K562 (cell line): ENCODE measurements around the gene RNF41. TPM values are rescaled to one million over a fixed set of nuclear protein-coding genes. Genes with fewer than 3 reads are reported as not detected.
A peak's percentile ranks its signal among the peaks of the same experiment; 100 is the strongest.

ENCODE experiments used
- ATF1 ChIP-seq, 2 experiments: fragments of 450-650 bp in 1 of 2; IDR thresholded peaks; 2 replicates each; pipeline ENCODE4 v1.6.1; 2016; ENCODE audit warnings: missing compliant biosample characterization in 1 of 2, missing genetic modification characterization in 1 of 2
- BCOR ChIP-seq: fragments of 450-650 bp; IDR thresholded peaks from 2 replicates; pipeline ENCODE4 v1.6.1; 2016
- BRD9 ChIP-seq: fragments of 450-650 bp; IDR thresholded peaks from 2 replicates; pipeline ENCODE4 v1.6.1; 2018; ENCODE audit warnings: low read depth; ENCODE audit not compliant: partially characterized antibody
- C11orf30 ChIP-seq: fragments of 450-650 bp; IDR thresholded peaks from 2 replicates; pipeline ENCODE4 v1.6.1; 2016; ENCODE audit warnings: low read depth, mild to moderate bottlenecking
- CBX5 ChIP-seq: IDR thresholded peaks from 2 replicates; pipeline ENCODE4 v1.6.1; 2014; ENCODE audit warnings: low read depth, borderline replicate concordance
- HDAC3 ChIP-seq: fragments of 450-650 bp; IDR thresholded peaks from 2 replicates; pipeline ENCODE4 v1.6.1; 2018; ENCODE audit warnings: borderline replicate concordance, mild to moderate bottlenecking, moderate library complexity; ENCODE audit not compliant: partially characterized antibody
- IRF1 ChIP-seq: sonication (generic); formaldehyde crosslinking; IDR thresholded peaks from 2 replicates; pipeline ENCODE4 v1.8.0; 2022; ENCODE audit warnings: missing genetic modification reagents, mild to moderate bottlenecking, borderline replicate concordance
- PRDM10 ChIP-seq: fragments of 450-650 bp; IDR thresholded peaks from 2 replicates; pipeline ENCODE4 v1.6.1; 2018; ENCODE audit not compliant: partially characterized antibody
- PREB ChIP-seq: sonication (generic); formaldehyde crosslinking; IDR thresholded peaks from 2 replicates; pipeline ENCODE4 v1.8.1; 2023; ENCODE audit warnings: mild to moderate bottlenecking, missing genetic modification reagents
- STAT5A ChIP-seq: IDR thresholded peaks from 2 replicates; pipeline ENCODE4 v1.6.1; 2012; ENCODE audit warnings: low read length, inconsistent platforms, borderline replicate concordance
- THAP12 ChIP-seq: fragments of 250-450 bp; sonication (Bioruptor Pico); IDR thresholded peaks from 2 replicates; pipeline ENCODE4 v1.9.0; 2021; ENCODE audit warnings: mild to moderate bottlenecking, inconsistent platforms
- U2AF1 ChIP-seq: fragments of 200-400 bp; formaldehyde crosslinking; optimal IDR thresholded peaks from 2 replicates; pipeline ENCODE3; 2017; ENCODE audit warnings: mild to moderate bottlenecking, low read depth, low read length, moderate library complexity
- XRCC5 ChIP-seq: fragments of 200-400 bp; formaldehyde crosslinking; IDR thresholded peaks from 2 replicates; pipeline ENCODE4 v1.6.1; 2017; ENCODE audit warnings: low read depth, mild to moderate bottlenecking, low read length
- ZBTB2 ChIP-seq: fragments of 450-650 bp; IDR thresholded peaks from 2 replicates; pipeline ENCODE4 v1.6.1; 2016; ENCODE audit warnings: antibody characterized with exemption
- ZNF280A ChIP-seq: fragments of 450-650 bp; IDR thresholded peaks from 2 replicates; pipeline ENCODE4 v1.6.1; 2018; ENCODE audit warnings: mild to moderate bottlenecking, low read depth; ENCODE audit not compliant: partially characterized antibody
- polyA plus RNA-seq, 8 experiments: library from polyadenylated mRNA; depleted of rRNA in 4 of 8; stranded (reverse) in 5 of 8; unstranded in 3 of 8; fragments of >200 nt; fragmentation: Nextera tagmentation in 2 of 8; fragmentation: Illumina TruSeq in 1 of 8; extraction: Ambion mirVana in 2 of 8; extraction: Trizol in 1 of 8; gene quantifications; 2 replicates each; pipeline versions ENCODE4 v1.2.1 to v1.2.3, GENCODE V29; 2011 to 2014; ENCODE audit warnings: inconsistent platforms in 1 of 8, missing spikeins in 1 of 8
- total RNA-seq, 7 experiments: library from RNA; depleted of rRNA in 6 of 7; stranded (reverse); fragments of >200 nt in 6 of 7; fragmentation: Illumina TruSeq in 2 of 7; extraction: Trizol in 2 of 7; gene quantifications; 2 replicates each; pipeline versions ENCODE4 v1.2.1 to v1.2.3, GENCODE V29; 2011 to 2021; ENCODE audit warnings: low replicate concordance in 1 of 7

The RNF41 gene
- total and polyA plus RNA-seq, 9 of the 15 experiments (the other 6 are each of a cell fraction or from before 2014, with no cell fraction given) = 28.2 to 46.8 (median 33.8) TPM

- no peak for TF ChIP-seq THAP12 (CRISPR knock-in tag)
- TF ChIP-seq HDAC3 = peak; percentile 52
- TF ChIP-seq STAT5A = no peak
- no peak for TF ChIP-seq IRF1 (CRISPR knock-in tag)
- TF ChIP-seq PRDM10 = no peak
- TF ChIP-seq U2AF1 = no peak
- TF ChIP-seq ZBTB2 = no peak
- no peak for TF ChIP-seq BRD9
- no peak for TF ChIP-seq C11orf30
- no peak for TF ChIP-seq ZNF280A
- TF ChIP-seq PREB = no peak
- no peak for TF ChIP-seq XRCC5
- no peak for TF ChIP-seq CBX5
- TF ChIP-seq ATF1 (CRISPR knock-in tag; IDR thresholded peaks at IDR 0.05) = no peak
- TF ChIP-seq ATF1 (tag; IDR thresholded peaks at IDR 0.05) = 0 out of 2 replicates have a peak, but pooled peaks have one; percentile 14
- TF ChIP-seq BCOR = no peak
Observed at GRCh38 chr12:56202366-56202765, 19.4 kb downstream of the RNF41 start (continued).
